GM12878 (cell line): Measurements from ENCODE around the gene GPM6B. TPM values are rescaled to one million over a fixed set of nuclear protein-coding genes. Genes with fewer than 3 reads are reported as not detected.

Source experiments
- ATAC-seq: fragments of 200-7000 bp; cut with Tn5 transposase; 3 replicates; pipeline ENCODE4 v1.9.1; 2020; ENCODE audit warnings: mild to moderate bottlenecking, moderate library complexity
- BruUV-seq: library from RNA; stranded (reverse); fragments of 400-500 nt; replicated peaks from 2 replicates; lab custom pipeline; 2021; lab: Mats Ljungman, UMichigan
- CTCF ChIA-PET: fragments of 300-600 bp; sonication (Branson Sonifier 250); formaldehyde crosslinking; extraction: SDS; loops from one replicate; lab custom pipeline; 2021; ENCODE audit warnings: inconsistent platforms; lab: Yijun Ruan, JAX
- POLR2A ChIA-PET: fragments of 350-600 bp; formaldehyde crosslinking; extraction: SDS; loops from one replicate; lab custom pipeline; 2021; ENCODE audit warnings: inconsistent platforms; lab: Charles Lee
- RAD21 ChIA-PET: fragments of 300-600 bp; sonication (Branson Sonifier 250); formaldehyde crosslinking; loops from one replicate; lab custom pipeline; 2023; ENCODE audit warnings: antibody characterized with exemption; ENCODE audit not compliant: unreplicated experiment; lab: Charles Lee
- SMC1A ChIA-PET: fragments of 300-600 bp; sonication (Branson Sonifier 250); formaldehyde crosslinking; loops from one replicate; lab custom pipeline; 2023; ENCODE audit not compliant: unreplicated experiment, uncharacterized antibody; lab: Charles Lee
- DNase-seq: peaks from one replicate; pipeline ENCODE4 v3.0.0-alpha.2; 2011; ENCODE audit warnings: low read depth, low spot score
- FAIRE-seq: peaks from 3 replicates; lab custom pipeline; 2011; peaks lifted over from hg19 to GRCh38; lab: Jason Lieb, UNC
- H2AFZ ChIP-seq: 2 replicates; pipeline ENCODE4 v1.6.0; 2011; ENCODE audit warnings: low read depth, low read length, control low read depth; ENCODE audit not compliant: control insufficient read depth
- H3K27ac ChIP-seq: 2 replicates; pipeline ENCODE4 v1.5.1; 2011; ENCODE audit warnings: control low read depth; ENCODE audit not compliant: control insufficient read depth, insufficient read depth
- H3K27me3 ChIP-seq, 2 experiments: replicated peaks in 1 of 2; 2 replicates each; pipeline versions ENCODE4 v1.6.0 to v1.6.1; 2011; ENCODE audit warnings: low read length in 1 of 2; ENCODE audit not compliant: control insufficient read depth in 2 of 2, insufficient read depth in 2 of 2
- H3K36me3 ChIP-seq, 2 experiments: 2 replicates each; pipeline ENCODE4 v1.5.1; 2011; ENCODE audit warnings: low read length in 1 of 2; ENCODE audit not compliant: control insufficient read depth in 2 of 2, insufficient read depth in 2 of 2
- H3K4me1 ChIP-seq: 2 replicates; pipeline ENCODE4 v1.6.1; 2011; ENCODE audit warnings: mild to moderate bottlenecking, low read length, moderate library complexity, mixed read lengths; ENCODE audit not compliant: control insufficient read depth, insufficient read depth
- H3K4me2 ChIP-seq: 2 replicates; pipeline ENCODE4 v1.6.0; 2011; ENCODE audit warnings: control low read depth; ENCODE audit not compliant: control insufficient read depth, insufficient read depth
- H3K4me3 ChIP-seq: fragments of 200-600 bp; sonication (generic); 2 replicates; pipeline ENCODE4 v1.5.1; 2016
- H3K79me2 ChIP-seq: 2 replicates; pipeline ENCODE4 v1.6.0; 2011; ENCODE audit warnings: low read length; ENCODE audit not compliant: control insufficient read depth, insufficient read depth
- H3K9ac ChIP-seq: 2 replicates; pipeline ENCODE4 v1.8.0; 2011; ENCODE audit warnings: low read length, control low read depth, mixed read lengths; ENCODE audit not compliant: control insufficient read depth, insufficient read depth
- H3K9me3 ChIP-seq: replicated peaks from 3 replicates; pipeline ENCODE4 v1.5.1; 2011; ENCODE audit warnings: mild to moderate bottlenecking, low read length; ENCODE audit not compliant: control insufficient read depth, insufficient read depth
- H4K20me1 ChIP-seq: 2 replicates; pipeline ENCODE4 v1.6.0; 2011; ENCODE audit not compliant: control insufficient read depth, insufficient read depth
- HCFC1 ChIP-seq: fragments of 150-350 bp; IDR thresholded peaks from 2 replicates; pipeline ENCODE4 v1.6.1; 2014; ENCODE audit warnings: low read length
- IRF4 ChIP-seq: IDR thresholded peaks from 2 replicates; pipeline ENCODE4 v1.6.1; 2011; ENCODE audit warnings: low read depth, low read length
- KAT2A ChIP-seq: conservative IDR thresholded peaks from 2 replicates; pipeline ENCODE4 v1.6.1; 2011; ENCODE audit warnings: low read depth, low read length; ENCODE audit not compliant: control insufficient read depth
- MTA2 ChIP-seq: fragments of 450-650 bp; IDR thresholded peaks from 2 replicates; pipeline ENCODE4 v1.6.1; 2016; ENCODE audit warnings: low read depth, mild to moderate bottlenecking, moderate library complexity
- NR2F1 ChIP-seq: fragments of 450-650 bp; conservative IDR thresholded peaks from 2 replicates; pipeline ENCODE4 v1.6.1; 2017; ENCODE audit warnings: mild to moderate bottlenecking
- PAX5 ChIP-seq: IDR thresholded peaks from 2 replicates; pipeline ENCODE4 v1.6.1; 2011; ENCODE audit warnings: low read depth, low read length, borderline replicate concordance
- RAD21 ChIP-seq: IDR thresholded peaks from 2 replicates; pipeline ENCODE4 v1.6.1; 2011; ENCODE audit warnings: mild to moderate bottlenecking, low read depth, low read length, moderate library complexity; ENCODE audit not compliant: insufficient read depth
- RUNX3 ChIP-seq: IDR thresholded peaks from 2 replicates; pipeline ENCODE4 v1.6.1; 2012; ENCODE audit warnings: low read length, inconsistent platforms
- STAT1 ChIP-seq: fragments of 450-650 bp; conservative IDR thresholded peaks from 2 replicates; pipeline ENCODE4 v1.6.1; 2014; ENCODE audit warnings: antibody characterized with exemption, mild to moderate bottlenecking
- TARDBP ChIP-seq: IDR thresholded peaks from 2 replicates; pipeline ENCODE4 v1.6.1; 2016; ENCODE audit warnings: borderline replicate concordance
- WGBS: methylation state at CpG from one replicate; pipeline ENCODE4 v1.1.6; 2016; ENCODE audit warnings: low lambda C conversion rate; ENCODE audit not compliant: insufficient replicate concordance, insufficient coverage; ENCODE audit errors: missing lambda C conversion rate; 5-methylcytosine and 5-hydroxymethylcytosine counted together
- in situ Hi-C: fragments of 300-500 bp; cut with MboI; formaldehyde crosslinking; loops from 9 replicates; pipeline ENCODE4 v1.14.3; 2018; ENCODE audit warnings: mixed read lengths
- intact Hi-C: fragments of 100-400 bp; cut with micrococcal nuclease; formaldehyde crosslinking; loops from one replicate; pipeline ENCODE4 v1.14.2; 2022; ENCODE audit not compliant: unreplicated experiment
- polyA plus RNA-seq, 11 experiments: library from polyadenylated mRNA; depleted of rRNA in 4 of 11; unstranded in 6 of 11; stranded (reverse) in 5 of 11; fragments of >200 nt; fragmentation: Nextera tagmentation in 4 of 11; fragmentation: Illumina TruSeq in 1 of 11; extraction: Ambion mirVana in 4 of 11; extraction: Trizol in 1 of 11; gene quantifications; 1 replicate in 1 of 11; 2 replicates in 10 of 11; pipeline versions ENCODE4 v1.2.1 to v1.2.3, GENCODE V29; 2011 to 2016; ENCODE audit warnings: inconsistent platforms in 2 of 11, missing spikeins in 2 of 11, low read depth in 1 of 11
- total RNA-seq, 4 experiments: library from RNA; depleted of rRNA in 3 of 4; stranded (reverse); fragments of >200 nt in 3 of 4; fragmentation: Illumina TruSeq in 1 of 4; extraction: Trizol in 1 of 4; gene quantifications; 2 replicates each; pipeline versions ENCODE4 v1.2.1 to v1.2.3, GENCODE V29; 2013 to 2021

Gene GPM6B
- total and polyA plus RNA-seq, 10 of the 15 experiments (the other 5 are each of a cell fraction or from before 2014, with no cell fraction given): 0.01 to 2.6 (median 0.37) TPM; not detected in 2

GRCh38 chrX:13863324-13863723, 46.4 kb upstream of the GPM6B start:
- Histone ChIP-seq H3K27ac (no peak overlapping the region), H3K9ac (no peak overlapping the region), H2AFZ (0 out of 2 replicates have a peak overlapping the region, but pooled peaks have one; percentile 17), H3K4me3 (no peak overlapping the region), H3K9me3 (no peaks in the 10 kb centered on the region), H3K27me3 (no peaks in the 10 kb centered on the region), H3K79me2 (no peaks in the 10 kb centered on the region), H3K4me2 (no peak overlapping the region), H4K20me1 (no peaks in the 10 kb centered on the region), H3K36me3 (no peaks in the 10 kb centered on the region), H3K4me1 (0 out of 2 replicates have a peak, but pooled peaks cover 4% of the 10 kb centered on the region)
- FAIRE-seq (no peak), DNase-seq (no peak), ATAC-seq (peak; percentile 46)
- SMC1A ChIA-PET: no interaction called here
- no TSS peak for BruUV-seq
- intact Hi-C loops: no loop called here
- RAD21 ChIA-PET: no interaction called here
- WGBS: 14% methylated on average over 3 of the region's 3 CpGs
- CTCF ChIA-PET: no interaction called here
- TF ChIP-seq RUNX3 (peak; percentile 31; the same call in 1 of the 2 replicates), TARDBP (no peak), KAT2A (no peak), IRF4 (no peak), HCFC1 (no peak), MTA2 (no peak), NR2F1 (0 out of 2 replicates have a peak, but pooled peaks have one; percentile 16), PAX5 (peak; percentile 89; the same call in 1 of the 2 replicates), STAT1 (no peak), RAD21 (no peak)
- in situ Hi-C loops: no loop called here
- POLR2A ChIA-PET: no interaction called here
